H9 (cell line): ENCODE results near the gene DPH3. TPM values are rescaled to one million over a fixed set of nuclear protein-coding genes. Genes with fewer than 3 reads are reported as not detected.

Experiments used
- DNase-seq: peaks from one replicate; pipeline ENCODE4 v3.0.0-alpha.2; 2017
- H2AFZ ChIP-seq: one replicate; pipeline ENCODE4 v1.6.1; 2013; ENCODE audit warnings: mild to moderate bottlenecking, low read length, control low read depth, moderate library complexity
- H2AK5ac ChIP-seq: 2 replicates; pipeline ENCODE4 v1.6.1; 2013; ENCODE audit warnings: low read length, control low read depth, mixed read lengths; ENCODE audit not compliant: insufficient read length
- H2BK120ac ChIP-seq: one replicate; pipeline ENCODE4 v1.6.1; 2013; ENCODE audit warnings: low read depth, mild to moderate bottlenecking, low read length, control low read depth, inconsistent platforms; ENCODE audit not compliant: poor library complexity, severe bottlenecking
- H2BK12ac ChIP-seq: 2 replicates; pipeline ENCODE4 v1.6.1; 2013; ENCODE audit warnings: low read length, control low read depth, mixed read lengths, low read depth; ENCODE audit not compliant: insufficient read length
- H2BK15ac ChIP-seq: 2 replicates; pipeline ENCODE4 v1.6.1; 2013; ENCODE audit warnings: low read depth, low read length, control low read depth
- H2BK20ac ChIP-seq: one replicate; pipeline ENCODE4 v1.6.1; 2013; ENCODE audit warnings: low read depth, mild to moderate bottlenecking, low read length, control low read depth, inconsistent platforms; ENCODE audit not compliant: poor library complexity, severe bottlenecking
- H2BK5ac ChIP-seq: 2 replicates; pipeline ENCODE4 v1.6.1; 2013; ENCODE audit warnings: low read length, control low read depth, mixed read lengths; ENCODE audit not compliant: insufficient read length
- H3K14ac ChIP-seq: 2 replicates; pipeline ENCODE4 v1.6.1; 2013; ENCODE audit warnings: low read length, control low read depth; ENCODE audit not compliant: insufficient read depth
- H3K18ac ChIP-seq: 2 replicates; pipeline ENCODE4 v1.6.1; 2013; ENCODE audit warnings: low read depth, mild to moderate bottlenecking, mixed read lengths, low read length, control low read depth; ENCODE audit not compliant: insufficient read length
- H3K23ac ChIP-seq: 2 replicates; pipeline ENCODE4 v1.6.1; 2013; ENCODE audit warnings: low read length, control low read depth, mixed read lengths, low read depth; ENCODE audit not compliant: insufficient read length
- H3K23me2 ChIP-seq: 2 replicates; pipeline ENCODE4 v1.6.1; 2013; ENCODE audit warnings: low read depth, mild to moderate bottlenecking, mixed read lengths, low read length, control low read depth; ENCODE audit not compliant: insufficient read length, poor library complexity, severe bottlenecking
- H3K27ac ChIP-seq: 2 replicates; pipeline ENCODE4 v1.5.1; 2013; ENCODE audit warnings: low read length, control low read depth, mixed read lengths, low read depth; ENCODE audit not compliant: insufficient read length
- H3K27me3 ChIP-seq: 2 replicates; pipeline ENCODE4 v1.6.1; 2013; ENCODE audit warnings: low read length, control low read depth, inconsistent platforms; ENCODE audit not compliant: insufficient read depth
- H3K4ac ChIP-seq: 2 replicates; pipeline ENCODE4 v1.6.1; 2013; ENCODE audit warnings: low read depth, mild to moderate bottlenecking, control low read depth, inconsistent platforms, low read length, moderate library complexity
- H3K4me1 ChIP-seq: 2 replicates; pipeline ENCODE4 v1.6.1; 2013; ENCODE audit warnings: low read length, control low read depth, inconsistent platforms; ENCODE audit not compliant: insufficient read depth
- H3K4me2 ChIP-seq: 2 replicates; pipeline ENCODE4 v1.6.1; 2013; ENCODE audit warnings: low read length, control low read depth, mixed read lengths; ENCODE audit not compliant: insufficient read length, insufficient read depth
- H3K56ac ChIP-seq: 2 replicates; pipeline ENCODE4 v1.6.1; 2013; ENCODE audit warnings: low read depth, mild to moderate bottlenecking, mixed read lengths, low read length, control low read depth; ENCODE audit not compliant: insufficient read length
- H3K79me1 ChIP-seq: 2 replicates; pipeline ENCODE4 v1.6.1; 2013; ENCODE audit warnings: low read depth, mild to moderate bottlenecking, moderate library complexity, low read length, control low read depth, inconsistent platforms; ENCODE audit not compliant: insufficient read depth, poor library complexity, severe bottlenecking
- H3K79me2 ChIP-seq: 2 replicates; pipeline ENCODE4 v1.6.1; 2013; ENCODE audit warnings: low read length, control low read depth, inconsistent platforms; ENCODE audit not compliant: insufficient read depth
- H3K9ac ChIP-seq: 2 replicates; pipeline ENCODE4 v1.6.1; 2013; ENCODE audit warnings: low read length, control low read depth, mixed read lengths; ENCODE audit not compliant: insufficient read length; ENCODE audit errors: extremely low read depth
- H3K9me3 ChIP-seq: one replicate; pipeline ENCODE4 v1.6.1; 2013; ENCODE audit warnings: low read depth, low read length, inconsistent platforms; ENCODE audit not compliant: control insufficient read depth
- H3T11ph ChIP-seq: one replicate; pipeline ENCODE4 v1.6.1; 2013; ENCODE audit warnings: mild to moderate bottlenecking, low read length, control low read depth, inconsistent platforms
- H4K20me1 ChIP-seq: one replicate; pipeline ENCODE4 v1.6.1; 2013; ENCODE audit not compliant: control insufficient read depth, insufficient read length, insufficient read depth
- H4K5ac ChIP-seq: 2 replicates; pipeline ENCODE4 v1.6.1; 2013; ENCODE audit warnings: low read depth, mild to moderate bottlenecking, mixed read lengths, low read length, control low read depth; ENCODE audit not compliant: insufficient read length
- H4K8ac ChIP-seq: replicated peaks from 2 replicates; pipeline ENCODE4 v1.6.1; 2013; ENCODE audit warnings: low read length, control low read depth, mixed read lengths, low read depth; ENCODE audit not compliant: insufficient read length
- H4K91ac ChIP-seq: 2 replicates; pipeline ENCODE4 v1.6.1; 2013; ENCODE audit warnings: low read depth, mild to moderate bottlenecking, moderate library complexity, mixed read lengths, low read length, control low read depth; ENCODE audit not compliant: insufficient read length
- H3K27ac Mint-ChIP-seq, 3 experiments: 2 replicates in 2 of 3; 3 replicates in 1 of 3; pipeline ENCODE4 v1.8.0; 2020 to 2021; ENCODE audit warnings: mixed read lengths in 3 of 3, mild to moderate bottlenecking in 1 of 3, moderate library complexity in 1 of 3
- H3K27me3 Mint-ChIP-seq: 2 replicates; pipeline ENCODE4 v1.8.0; 2021; ENCODE audit warnings: low read depth, mild to moderate bottlenecking, moderate library complexity, mixed read lengths
- H3K36me3 Mint-ChIP-seq, 3 experiments: 2 replicates in 2 of 3; 3 replicates in 1 of 3; pipeline ENCODE4 v1.8.0; 2020 to 2021; ENCODE audit warnings: low read depth in 3 of 3, mixed read lengths in 3 of 3; ENCODE audit not compliant: insufficient read depth in 1 of 3
- H3K4me1 Mint-ChIP-seq, 2 experiments: 2 replicates each; pipeline ENCODE4 v1.8.0; 2020; ENCODE audit warnings: mixed read lengths in 2 of 2
- H3K4me3 Mint-ChIP-seq, 2 experiments: 2 replicates in 1 of 2; 3 replicates in 1 of 2; pipeline ENCODE4 v1.8.0; 2020 to 2021; ENCODE audit warnings: mild to moderate bottlenecking in 2 of 2, mixed read lengths in 2 of 2, moderate library complexity in 1 of 2
- H3K9me3 Mint-ChIP-seq, 2 experiments: 2 replicates in 1 of 2; 3 replicates in 1 of 2; pipeline ENCODE4 v1.8.0; 2020; ENCODE audit warnings: mild to moderate bottlenecking in 2 of 2, mixed read lengths in 2 of 2, moderate library complexity in 1 of 2
- CTCF ChIP-seq: fragments of 200-600 bp; sonication (generic); conservative IDR thresholded peaks from 3 replicates; pipeline ENCODE4 v1.8.0; 2021; ENCODE audit warnings: antibody characterized with exemption, mild to moderate bottlenecking
- WGBS: extraction: QIAGEN DNeasy Blood & Tissue Kit; methylation state at CpG from one replicate; pipeline ENCODE4 v1.1.7; 2013; ENCODE audit warnings: missing lambda C conversion rate, low lambda C conversion rate, mixed read lengths; ENCODE audit not compliant: insufficient read length; ENCODE audit errors: extremely low coverage; 5-methylcytosine and 5-hydroxymethylcytosine counted together
- total RNA-seq: library from RNA; stranded (reverse); gene quantifications from 2 replicates; pipeline ENCODE4 v1.2.1, GENCODE V29; 2021

Gene DPH3
- total RNA-seq, 1 experiment from 2014 or later, result 36.2 TPM

GRCh38 chr3:16236856-16237393 lies 27.8 kb downstream of the DPH3 start:
- Mint-ChIP-seq H3K4me1 (no peaks in the 10 kb centered on the region), H3K27ac (no peak overlapping the region), H3K36me3 (no peaks in the 10 kb centered on the region), H3K27me3 (peaks cover 6% of the 10 kb centered on the region), H3K9me3 (no peaks in the 10 kb centered on the region; a peak in 1 of 5 replicates), H3K4me3 (no peak overlapping the region)
- no peak overlapping the region for H2BK5ac ChIP-seq
- no peaks in the 10 kb centered on the region for H4K20me1 ChIP-seq
- H3K4me2 ChIP-seq, result no peak overlapping the region
- H3K27ac ChIP-seq, result no peak overlapping the region
- no peak overlapping the region for H2BK120ac ChIP-seq
- 0 out of 2 replicates have a peak, but pooled peaks cover 2% of the 10 kb centered on the region for H3K79me2 ChIP-seq
- H2BK12ac ChIP-seq, result no peak overlapping the region
- no peaks in the 10 kb centered on the region for H3K23me2 ChIP-seq
- no peak overlapping the region for H2AFZ ChIP-seq
- no peak overlapping the region for H3K18ac ChIP-seq
- H2BK20ac ChIP-seq, result no peak overlapping the region
- H3K14ac ChIP-seq, result no peak overlapping the region
- H4K8ac ChIP-seq, result no peak overlapping the region
- no peak overlapping the region for H2BK15ac ChIP-seq
- no peak overlapping the region for H3K56ac ChIP-seq
- no peak for TF ChIP-seq CTCF
- no peak overlapping the region for H3K23ac ChIP-seq
- H3K9ac ChIP-seq, result no peak overlapping the region
- WGBS, result no CpG with 5 or more reads among the region's 3 CpGs
- no peak overlapping the region for H4K5ac ChIP-seq
- no peak for DNase-seq
- no peaks in the 10 kb centered on the region for H3K79me1 ChIP-seq
- no peaks in the 10 kb centered on the region for H3K27me3 ChIP-seq
- H2AK5ac ChIP-seq, result no peak overlapping the region
- H3K4me1 ChIP-seq, result no peaks in the 10 kb centered on the region
- H4K91ac ChIP-seq, result no peak overlapping the region
- no peaks in the 10 kb centered on the region for H3K9me3 ChIP-seq
- H3K4ac ChIP-seq, result no peak overlapping the region
- no peak overlapping the region for H3T11ph ChIP-seq
